SU-DHL-6 (cell line): ENCODE data around the gene IFITM2.
"Not testable (repeated sequence)": the region's sequence is repeated elsewhere in the genome, so short reads cannot be mapped to it uniquely, and the experiment has no call there.

Source experiments
- H2AFZ ChIP-seq: fragments of 200-600 bp; sonication (generic); 2 replicates; pipeline ENCODE4 v1.6.1; 2014; ENCODE audit warnings: low read depth, mild to moderate bottlenecking, moderate library complexity, mixed read lengths, antibody characterized with exemption, low read length; ENCODE audit not compliant: severe bottlenecking
- H3F3A ChIP-seq: fragments of 200-600 bp; shearing (Covaris generic); 2 replicates; pipeline ENCODE4 v1.6.0; 2016; ENCODE audit warnings: antibody characterized with exemption, mild to moderate bottlenecking; ENCODE audit not compliant: insufficient read depth
- H3K27ac ChIP-seq: fragments of 200-600 bp; sonication (generic); 2 replicates; pipeline ENCODE4 v1.5.1; 2016; ENCODE audit warnings: low read depth, mild to moderate bottlenecking, low read length, moderate library complexity, mixed read lengths
- H3K27me3 ChIP-seq: fragments of 200-600 bp; sonication (generic), shearing (Covaris generic); 2 replicates; pipeline ENCODE4 v1.6.0; 2014; ENCODE audit warnings: mild to moderate bottlenecking, low read length
- H3K36me3 ChIP-seq: fragments of 200-600 bp; sonication (generic); 2 replicates; pipeline ENCODE4 v1.6.1; 2014; ENCODE audit warnings: mild to moderate bottlenecking, low read length, mixed read lengths
- H3K4me2 ChIP-seq: fragments of 300-600, 200-600 bp; shearing (Covaris generic), sonication (generic); 2 replicates; pipeline ENCODE4 v1.6.0; 2014; ENCODE audit warnings: low read length, low read depth, mild to moderate bottlenecking; ENCODE audit not compliant: poor library complexity, severe bottlenecking
- H3K4me3 ChIP-seq: fragments of 200-600 bp; sonication (generic); 2 replicates; pipeline ENCODE4 v1.5.1; 2014; ENCODE audit warnings: antibody characterized with exemption, low read length, mild to moderate bottlenecking, mixed read lengths; ENCODE audit not compliant: insufficient read depth, poor library complexity, severe bottlenecking
- H3K79me2 ChIP-seq: fragments of 200-600 bp; sonication (generic); 2 replicates; pipeline ENCODE4 v1.6.1; 2014; ENCODE audit warnings: mild to moderate bottlenecking, low read length, moderate library complexity; ENCODE audit not compliant: insufficient read depth
- H3K9ac ChIP-seq: fragments of 200-600 bp; sonication (generic); 2 replicates; pipeline ENCODE4 v1.7.0; 2014; ENCODE audit warnings: mild to moderate bottlenecking, low read length
- H3K9me2 ChIP-seq: fragments of 200-600 bp; sonication (generic); replicated peaks from 2 replicates; pipeline ENCODE4 v1.6.1; 2014; ENCODE audit warnings: low read length; ENCODE audit not compliant: insufficient read depth
- H3K9me3 ChIP-seq: fragments of 200-600 bp; sonication (generic); 2 replicates; pipeline ENCODE4 v1.6.1; 2014; ENCODE audit warnings: low read length, mixed read lengths; ENCODE audit not compliant: insufficient read depth
- H4K20me1 ChIP-seq: fragments of 200-600 bp; sonication (generic); 2 replicates; pipeline ENCODE4 v1.6.1; 2014; ENCODE audit warnings: low read depth, mild to moderate bottlenecking, antibody characterized with exemption, low read length, moderate library complexity, mixed read lengths
- EZH2phosphoT487 ChIP-seq: fragments of 200-600 bp; sonication (generic), shearing (Covaris generic); conservative IDR thresholded peaks from 2 replicates; pipeline ENCODE4 v1.6.1; 2018; ENCODE audit warnings: mild to moderate bottlenecking, antibody characterized with exemption, low read length, moderate library complexity, mixed read lengths
- TF ChIP-seq, protein P1 (sequence below): fragments of 200-600 bp; sonication (generic); IDR thresholded peaks from one replicate; pipeline ENCODE4 v1.5.1; 2017; ENCODE audit warnings: antibody characterized with exemption, mild to moderate bottlenecking, low read length, moderate library complexity; ENCODE audit not compliant: insufficient read depth, poor library complexity, severe bottlenecking

The IFITM2 gene

GRCh38 chr11:285021-285893, 22.4 kb upstream of the IFITM2 start:
- H3K4me3 ChIP-seq, result no peak overlapping the region
- TF ChIP-seq EZH2phosphoT487, result no peak
- TF ChIP-seq, protein P1, sequence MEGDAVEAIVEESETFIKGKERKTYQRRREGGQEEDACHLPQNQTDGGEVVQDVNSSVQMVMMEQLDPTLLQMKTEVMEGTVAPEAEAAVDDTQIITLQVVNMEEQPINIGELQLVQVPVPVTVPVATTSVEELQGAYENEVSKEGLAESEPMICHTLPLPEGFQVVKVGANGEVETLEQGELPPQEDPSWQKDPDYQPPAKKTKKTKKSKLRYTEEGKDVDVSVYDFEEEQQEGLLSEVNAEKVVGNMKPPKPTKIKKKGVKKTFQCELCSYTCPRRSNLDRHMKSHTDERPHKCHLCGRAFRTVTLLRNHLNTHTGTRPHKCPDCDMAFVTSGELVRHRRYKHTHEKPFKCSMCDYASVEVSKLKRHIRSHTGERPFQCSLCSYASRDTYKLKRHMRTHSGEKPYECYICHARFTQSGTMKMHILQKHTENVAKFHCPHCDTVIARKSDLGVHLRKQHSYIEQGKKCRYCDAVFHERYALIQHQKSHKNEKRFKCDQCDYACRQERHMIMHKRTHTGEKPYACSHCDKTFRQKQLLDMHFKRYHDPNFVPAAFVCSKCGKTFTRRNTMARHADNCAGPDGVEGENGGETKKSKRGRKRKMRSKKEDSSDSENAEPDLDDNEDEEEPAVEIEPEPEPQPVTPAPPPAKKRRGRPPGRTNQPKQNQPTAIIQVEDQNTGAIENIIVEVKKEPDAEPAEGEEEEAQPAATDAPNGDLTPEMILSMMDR, result no peak
- H3K27me3 ChIP-seq, result no peaks in the 10 kb centered on the region
- no peaks in the 10 kb centered on the region for H3F3A ChIP-seq
- no peak overlapping the region for H3K27ac ChIP-seq
- H2AFZ ChIP-seq, result no peak overlapping the region
- H3K9me3 ChIP-seq, result no peaks in the 10 kb centered on the region
- no peaks in the 10 kb centered on the region for H3K9me2 ChIP-seq
- no peak overlapping the region for H3K4me2 ChIP-seq
- no peaks in the 10 kb centered on the region for H3K79me2 ChIP-seq
- H3K9ac ChIP-seq, result no peak overlapping the region
- no peaks in the 10 kb centered on the region for H3K36me3 ChIP-seq
- H4K20me1 ChIP-seq, result no peaks in the 10 kb centered on the region

DNA sequence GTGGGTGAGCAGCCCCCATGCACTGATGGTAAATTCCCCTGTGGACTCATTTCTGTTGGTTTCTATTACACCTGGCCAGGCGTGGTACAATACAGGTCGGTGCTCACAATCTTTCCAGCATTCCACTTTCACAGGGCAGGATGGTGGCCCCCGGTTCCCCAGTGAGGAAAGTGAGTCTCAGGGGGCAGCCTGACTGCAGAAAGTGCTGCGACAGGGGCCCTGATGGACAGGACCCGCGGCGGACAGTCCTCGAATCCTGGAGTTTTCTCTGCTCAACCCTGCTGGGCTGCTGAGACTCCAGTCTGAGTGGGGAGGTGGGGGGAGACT, 21.8 kb upstream of the IFITM2 start:
- Histone ChIP-seq H3K9ac (no peak overlapping the region), H3K27ac (no peak overlapping the region), H3K4me2 (no peak overlapping the region), H3K27me3 (no peaks in the 10 kb centered on the region), H3K4me3 (no peak overlapping the region), H3K79me2 (no peaks in the 10 kb centered on the region), H3F3A (no peaks in the 10 kb centered on the region), H2AFZ (no peak overlapping the region), H3K9me2 (no peaks in the 10 kb centered on the region), H4K20me1 (no peaks in the 10 kb centered on the region), H3K9me3 (no peaks in the 10 kb centered on the region), H3K36me3 (no peaks in the 10 kb centered on the region)
- TF ChIP-seq, protein P1, result no peak
- no peak for TF ChIP-seq EZH2phosphoT487

GRCh38 chr11:286977-287820, 20.4 kb upstream of the IFITM2 start:
- H3K79me2 ChIP-seq, H3K27ac ChIP-seq, H3K27me3 ChIP-seq, H3K9me2 ChIP-seq, H2AFZ ChIP-seq, H3K9me3 ChIP-seq, H3F3A ChIP-seq, H4K20me1 ChIP-seq, H3K4me2 ChIP-seq, H3K36me3 ChIP-seq, H3K9ac ChIP-seq, H3K4me3 ChIP-seq: not testable (repeated sequence)
